ENCODE measurements around the gene ANKZF1.

The ANKZF1 gene

GRCh38 chr2:219228041-219228910 is 1.3 kb upstream of the ANKZF1 start:
- no peak for DNase-seq

- no peak for DNase-seq
Observed at GRCh38 chr2:219228911-219229304, 698 bp upstream of the ANKZF1 start.

- no peak for DNase-seq
Observed at GRCh38 chr2:219230059-219230540, 494 bp downstream of the ANKZF1 start.

- no peak for DNase-seq
Observed at GRCh38 chr2:219234331-219234730, 4.7 kb downstream of the ANKZF1 start.

DNA sequence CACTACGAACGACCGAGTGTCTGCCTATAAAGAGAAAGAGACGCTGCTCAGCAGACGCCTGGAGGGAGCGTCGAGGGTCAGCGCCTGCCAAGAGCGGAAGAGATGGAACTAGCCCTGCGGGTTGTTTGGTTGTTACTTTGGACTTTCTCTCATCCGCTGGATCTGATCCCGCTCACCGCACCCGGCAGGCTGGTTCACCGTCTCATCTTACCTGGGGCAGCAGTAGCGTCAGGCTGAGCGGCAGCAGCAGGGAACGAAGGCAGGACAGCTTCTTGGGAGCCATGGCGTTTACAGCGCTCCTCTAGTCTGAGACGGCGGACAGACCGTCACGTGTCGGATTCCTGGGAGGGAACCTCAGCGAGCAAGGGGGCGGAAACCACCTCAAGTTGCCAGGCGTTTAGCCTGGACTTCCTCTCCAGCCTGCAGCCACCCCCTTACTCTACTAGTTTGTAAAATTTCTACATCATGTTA is 13.7 kb downstream of the ANKZF1 start:
- DNase-seq: no peak

GRCh38 chr2:219244789-219245147 is 15.2 kb downstream of the ANKZF1 start:
- DNase-seq: no peak

DNA sequence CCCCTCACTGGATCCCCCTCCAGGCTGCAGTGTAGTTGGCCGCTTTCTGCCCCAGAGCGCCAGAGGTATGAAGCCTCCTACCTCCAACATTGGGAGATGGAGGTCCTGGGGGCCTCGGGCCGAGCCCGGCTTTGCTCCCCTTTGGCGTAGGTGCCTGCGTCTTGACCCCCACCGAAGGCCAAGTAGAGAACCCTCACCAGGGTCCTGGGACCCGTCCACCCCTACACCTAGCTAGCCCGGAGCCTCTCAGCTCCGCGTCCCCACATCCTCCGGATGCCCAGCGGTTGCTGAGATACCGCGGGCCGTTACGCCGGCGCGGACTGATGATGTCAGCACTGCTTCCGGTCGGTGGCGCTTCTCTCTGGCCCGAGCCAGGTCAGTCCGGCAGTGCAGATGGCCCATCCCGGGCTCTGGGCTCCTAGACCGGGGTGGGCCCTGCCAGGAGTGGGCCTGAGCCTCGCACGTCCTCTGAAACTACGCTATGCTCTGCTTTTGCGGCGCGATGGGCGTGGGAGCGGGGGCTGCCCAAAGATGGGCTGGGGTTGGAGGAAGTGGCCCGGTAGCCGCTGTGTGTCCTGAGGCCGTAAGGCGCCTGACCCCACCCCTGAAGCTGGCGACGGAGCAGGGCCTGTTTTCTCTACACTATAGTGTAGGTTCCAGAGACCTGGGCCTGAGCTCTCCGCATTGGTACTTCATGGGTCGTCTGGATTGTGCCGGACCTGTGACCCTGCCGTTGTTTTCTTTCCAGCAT is 15.7 kb downstream of the ANKZF1 start, which contains the start of the genes GLB1L and STK16:
Gene GLB1L, minus strand, starts transcription at position 297 of the 751 bp plus-strand sequence. CDS start 1,871 bp downstream, outside the sequence.
Gene STK16, plus strand, starts transcription at position 332 of the 751 bp plus-strand sequence. CDS start 521 bp downstream, outside the sequence.
- DNase-seq: peak; percentile 81

DNA sequence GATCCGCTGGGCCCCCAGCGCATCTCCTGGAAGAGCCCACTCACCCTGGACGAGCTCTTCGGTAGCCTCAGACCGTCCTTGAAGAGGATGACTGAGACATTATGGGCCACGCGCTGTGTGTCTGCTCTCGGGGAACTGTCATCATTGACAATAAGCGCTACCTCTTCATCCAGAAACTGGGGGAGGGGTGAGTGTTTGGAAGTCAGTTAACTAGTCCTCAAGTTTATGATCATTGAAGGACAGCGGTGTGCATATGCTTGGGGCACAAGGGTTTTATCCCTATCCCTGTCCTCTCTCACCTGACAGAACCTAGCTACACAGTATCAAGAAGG is 16.3 kb downstream of the ANKZF1 start:
- no peak for DNase-seq

- no peak for DNase-seq
Observed at GRCh38 chr2:219246559-219246958, 17.0 kb downstream of the ANKZF1 start.

DNA sequence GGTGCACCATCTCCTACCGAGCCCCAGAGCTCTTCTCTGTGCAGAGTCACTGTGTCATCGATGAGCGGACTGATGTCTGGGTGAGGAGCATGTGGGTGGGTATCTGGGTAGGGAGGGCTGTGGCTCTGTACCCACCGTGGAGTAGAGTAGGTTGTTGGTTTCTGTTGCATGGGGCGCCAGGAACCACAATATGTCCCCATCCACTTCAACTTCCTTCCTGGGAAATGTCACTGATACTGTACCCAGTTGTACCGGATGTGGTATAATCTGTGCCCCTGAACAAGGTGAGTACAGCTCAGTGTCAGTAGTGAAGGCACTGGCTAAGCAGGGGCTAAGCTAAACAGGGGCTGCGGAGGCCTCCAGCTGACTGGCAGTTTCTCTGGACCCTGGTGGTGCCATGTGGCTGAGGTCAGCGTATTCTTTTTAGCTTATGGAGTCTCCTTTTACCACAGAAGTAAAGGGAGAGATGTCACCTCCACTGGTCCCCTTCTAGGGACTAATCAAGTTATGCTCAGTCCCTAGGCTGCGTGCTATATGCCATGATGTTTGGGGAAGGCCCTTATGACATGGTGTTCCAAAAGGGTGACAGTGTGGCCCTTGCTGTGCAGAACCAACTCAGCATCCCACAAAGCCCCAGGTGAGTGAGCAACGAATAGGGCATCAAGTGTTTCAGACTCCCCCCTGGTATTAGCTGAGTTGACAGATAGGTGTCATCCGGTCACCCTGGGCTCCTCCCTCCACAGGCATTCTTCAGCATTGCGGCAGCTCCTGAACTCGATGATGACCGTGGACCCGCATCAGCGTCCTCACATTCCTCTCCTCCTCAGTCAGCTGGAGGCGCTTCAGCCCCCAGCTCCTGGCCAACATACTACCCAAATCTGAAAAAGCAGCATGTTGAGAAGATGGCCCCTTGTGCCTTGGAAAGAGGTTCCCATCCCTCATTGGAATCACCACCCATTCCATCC is 18.4 kb downstream of the ANKZF1 start:
- DNase-seq: no peak

DNA sequence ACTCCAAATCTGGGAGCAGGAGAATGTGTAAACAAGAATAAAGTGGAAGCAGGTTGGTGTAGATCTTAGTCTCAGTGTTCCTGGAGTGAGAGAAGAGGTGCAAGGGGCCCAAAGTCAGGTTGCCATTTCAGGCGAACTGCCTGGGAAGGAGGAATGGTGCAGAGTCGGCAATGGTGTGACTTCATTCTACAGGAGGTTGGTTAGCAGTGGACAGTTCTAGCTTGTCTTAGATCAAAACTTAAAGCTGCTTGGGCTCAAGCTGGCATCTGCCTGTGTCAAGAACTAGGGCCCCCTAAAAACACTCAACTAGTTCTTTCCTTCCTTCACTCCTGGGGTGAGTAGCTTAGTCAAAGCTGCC is 19.2 kb downstream of the ANKZF1 start:
- no peak for DNase-seq

DNA sequence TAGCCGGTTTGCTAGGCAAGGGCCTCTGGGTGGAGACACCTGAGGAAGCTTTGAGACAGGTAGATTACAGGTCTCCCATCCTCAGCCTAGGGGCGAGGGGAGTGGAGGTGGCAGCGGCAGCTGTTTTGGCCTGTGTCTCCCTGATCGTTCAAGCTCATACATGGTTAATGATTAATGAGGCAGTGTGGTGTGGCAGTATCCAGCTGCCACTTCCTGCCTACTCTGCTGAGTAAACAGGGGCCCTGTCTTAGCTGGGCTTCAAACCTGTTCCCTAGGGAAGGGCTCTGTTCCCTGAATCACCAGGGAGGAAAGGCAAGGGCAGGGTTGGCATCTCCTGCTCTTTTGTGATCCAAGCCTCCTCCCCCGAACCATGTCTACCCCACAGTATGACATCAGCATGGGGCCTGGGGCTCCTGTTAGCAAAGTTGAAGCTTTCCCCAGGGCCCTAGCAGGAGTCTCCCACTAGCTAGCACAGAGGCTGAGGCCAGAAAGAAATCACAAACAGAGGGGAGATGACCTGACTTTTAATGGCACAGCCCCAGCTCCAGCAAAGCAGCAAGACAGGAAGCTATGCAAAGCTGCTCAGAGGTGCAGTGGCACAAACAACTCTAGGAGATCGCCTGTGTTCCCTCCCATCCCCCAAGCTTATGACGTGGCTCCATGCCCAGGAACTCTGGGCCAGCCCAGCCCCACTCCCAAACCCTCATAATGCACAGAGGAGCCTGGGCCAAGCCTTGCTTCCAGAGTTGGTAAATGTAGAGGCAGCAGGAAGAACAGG is 19.8 kb downstream of the ANKZF1 start:
- peak; percentile 65 for DNase-seq

- no peak for DNase-seq
Observed at GRCh38 chr2:219250049-219250781, 20.6 kb downstream of the ANKZF1 start.

DNA sequence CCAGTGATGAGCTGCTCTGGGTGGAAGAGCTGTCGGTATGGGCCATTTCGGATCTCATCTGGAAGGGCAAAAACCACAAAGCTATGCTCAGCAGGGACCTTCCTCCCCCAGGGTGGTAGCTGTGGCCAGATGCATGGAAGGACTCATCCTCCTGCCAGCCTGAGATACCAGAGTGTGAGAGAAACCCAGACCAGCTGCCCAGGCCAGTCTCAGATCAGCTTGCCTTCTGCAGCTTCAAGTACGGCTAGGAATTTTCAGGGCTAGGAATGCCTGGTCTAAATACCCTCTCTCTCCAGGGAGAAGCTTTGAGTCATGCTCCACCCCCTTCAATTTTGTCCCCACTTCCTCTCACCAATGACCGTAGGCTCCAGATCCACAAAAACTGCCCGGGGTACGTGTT is 22.1 kb downstream of the ANKZF1 start:
- no peak for DNase-seq

DNA sequence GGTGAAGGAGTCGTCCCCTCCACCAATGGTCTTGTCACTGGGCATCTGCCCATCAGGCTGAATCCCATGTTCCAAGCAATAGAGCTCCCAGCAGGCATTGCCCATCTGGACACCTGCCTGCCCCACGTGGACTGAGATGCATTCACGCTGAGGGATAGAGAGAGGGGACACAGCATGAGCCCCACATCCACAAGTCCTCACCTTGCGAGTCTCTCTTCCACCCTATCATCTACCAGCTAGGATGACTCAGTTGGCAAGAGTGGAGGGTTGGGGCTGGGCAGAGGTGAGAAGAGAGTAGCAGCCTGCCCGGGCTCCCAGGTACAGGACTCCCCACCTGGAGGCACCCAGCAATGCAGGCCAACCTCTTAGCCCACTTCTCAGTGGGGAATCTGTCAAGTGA is 22.5 kb downstream of the ANKZF1 start:
- peak; percentile 8 for DNase-seq

DNA sequence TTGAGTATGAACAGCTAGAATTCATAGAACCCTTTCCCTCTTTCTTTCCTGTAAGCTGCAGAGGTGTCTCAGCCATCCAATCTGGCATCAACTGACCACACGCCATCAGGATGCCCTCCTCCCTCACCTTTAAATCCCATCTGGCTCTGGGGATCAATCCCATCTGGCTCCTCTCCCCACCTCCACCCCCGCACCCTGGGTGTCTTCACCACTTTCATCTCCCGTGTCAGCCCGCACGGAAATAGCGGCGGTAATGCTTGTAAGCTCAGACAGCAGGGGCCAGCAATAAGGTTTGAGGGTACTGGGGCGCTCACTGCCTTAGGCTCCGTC is 22.9 kb downstream of the ANKZF1 start:
- DNase-seq: no peak

DNA sequence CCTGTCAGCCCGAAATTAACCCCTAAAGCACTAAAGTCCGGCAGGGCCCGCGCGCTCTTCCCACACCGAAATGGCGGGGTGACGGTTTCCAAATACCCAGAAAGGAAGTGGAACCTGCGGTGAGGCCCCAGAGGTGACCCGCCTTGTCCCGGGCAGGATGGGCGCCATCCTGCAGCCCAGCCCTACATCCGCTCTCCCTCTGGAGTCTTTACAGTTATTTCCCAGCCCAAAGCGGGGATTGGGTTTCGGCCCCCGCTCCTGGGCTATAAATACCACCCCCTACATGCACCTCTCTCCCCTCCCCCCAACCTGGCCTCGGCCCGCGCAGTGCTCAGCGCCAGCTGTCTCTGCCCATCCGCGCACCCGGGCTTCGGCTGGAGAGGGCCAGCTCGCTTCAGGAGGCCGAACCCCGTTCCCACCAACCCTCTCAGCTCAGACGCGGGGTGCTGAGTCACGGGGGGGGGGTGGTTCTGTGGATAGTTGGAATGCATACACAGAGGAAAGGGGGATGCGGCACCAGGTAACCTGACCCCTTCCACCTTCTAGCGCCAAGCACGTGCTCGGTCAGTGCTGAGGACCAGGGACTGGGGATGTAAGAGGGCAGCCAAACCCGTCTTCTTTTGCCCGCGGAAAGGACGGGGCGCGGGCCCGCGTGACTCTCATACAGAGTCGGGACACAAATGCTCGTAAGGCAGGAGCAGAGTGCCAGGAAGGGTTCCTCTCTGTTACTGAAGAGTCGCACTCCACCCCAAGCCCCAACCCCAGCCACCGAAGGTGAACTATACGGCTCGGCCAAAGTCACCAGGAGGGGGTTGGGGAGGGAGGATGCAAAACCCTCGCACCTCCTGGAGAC is 23.5 kb downstream of the ANKZF1 start, which contains the start of gene TUBA4B:
Gene TUBA4B, plus strand, starts transcription at position 344 of the 853 bp plus-strand sequence. Its CDS starts 165 bp downstream, at position 509.
- DNase-seq: peak; percentile 22

GRCh38 chr2:219253753-219254589 is 24.4 kb downstream of the ANKZF1 start, which contains the start of gene TUBA4A:
TSS of gene TUBA4A (minus strand) at chr2:219253918. CDS start at chr2:219253858, 60 bp downstream.
- peak; percentile 74 for DNase-seq

DNA sequence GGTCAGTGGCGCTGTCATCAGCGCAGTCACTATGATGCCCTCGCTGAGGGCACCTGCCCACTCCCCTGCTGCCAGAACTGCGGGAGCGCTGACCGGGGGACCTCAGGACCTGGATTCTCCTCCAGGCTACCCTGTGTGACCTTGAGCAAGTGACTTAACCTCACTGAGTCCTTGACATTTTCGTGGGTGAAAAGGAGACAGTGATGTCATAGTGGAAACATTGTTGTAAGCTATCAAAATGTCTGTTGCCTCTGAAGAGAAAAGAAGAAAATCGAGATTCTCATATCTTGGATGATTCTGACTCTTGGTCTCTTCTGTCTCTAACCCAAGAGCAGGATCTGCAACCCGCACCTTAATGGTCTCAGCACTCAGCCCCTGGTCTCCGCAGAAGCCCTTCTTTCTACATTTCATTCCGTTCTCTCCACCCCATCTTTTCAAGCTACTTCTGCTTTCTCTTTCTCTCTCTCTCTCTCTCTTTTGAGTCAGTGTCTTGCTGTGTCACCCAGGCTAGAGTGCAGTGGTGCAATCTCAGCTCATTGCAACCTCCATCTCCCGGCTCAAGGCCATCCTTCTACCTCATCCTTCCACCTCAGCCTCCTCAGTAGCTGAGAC is 25.1 kb downstream of the ANKZF1 start:
- DNase-seq: no peak
